OCI-M2 (cell line): ENCODE measurements around the gene UNC5C.

ENCODE experiments used
- DNase-seq: peaks from one replicate; lab custom pipeline; 2025; ENCODE audit not compliant: unreplicated experiment; lab: John Stamatoyannopoulos, UW

The UNC5C gene

DNA sequence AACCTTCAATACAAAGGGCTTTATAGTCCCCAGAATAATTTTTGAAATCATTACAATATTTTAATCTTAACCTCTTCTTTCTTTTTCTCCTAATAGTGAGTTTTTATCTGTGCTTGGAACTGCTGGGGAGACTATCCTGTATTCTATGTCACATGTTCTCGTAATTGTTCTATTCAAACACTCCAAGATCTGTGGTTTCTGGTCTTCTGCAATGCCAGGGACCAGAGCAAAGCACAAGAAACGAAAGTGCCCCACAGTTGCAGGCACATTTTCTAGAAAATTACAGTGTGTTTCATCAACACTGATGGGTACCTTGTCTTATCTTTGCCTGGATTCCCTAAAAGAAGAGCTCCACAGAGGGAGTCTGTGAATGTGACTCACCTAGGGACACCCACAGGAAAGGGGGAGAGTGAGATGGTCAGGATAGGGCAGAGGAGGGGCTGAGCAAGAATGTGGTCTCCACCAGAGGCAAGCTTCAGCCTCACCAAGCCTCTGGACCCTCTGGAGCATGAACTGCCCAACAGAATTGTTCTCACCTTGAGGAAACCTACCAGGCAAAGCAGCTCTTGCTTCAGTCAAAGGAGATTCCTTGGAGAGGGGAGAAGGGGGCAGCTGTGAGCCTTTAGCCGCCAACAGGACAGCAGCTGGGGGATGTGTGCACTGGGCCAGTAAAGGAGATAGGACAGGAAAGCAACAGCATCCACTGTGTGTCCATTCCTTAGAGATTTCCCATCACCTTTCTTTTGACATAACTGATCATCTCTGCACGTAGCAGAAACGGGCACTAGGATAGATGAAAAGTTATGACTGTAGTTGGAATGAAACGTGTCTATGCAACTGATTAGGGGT lies 25.9 kb downstream of the UNC5C start:
- DNase-seq: no peak

DNA sequence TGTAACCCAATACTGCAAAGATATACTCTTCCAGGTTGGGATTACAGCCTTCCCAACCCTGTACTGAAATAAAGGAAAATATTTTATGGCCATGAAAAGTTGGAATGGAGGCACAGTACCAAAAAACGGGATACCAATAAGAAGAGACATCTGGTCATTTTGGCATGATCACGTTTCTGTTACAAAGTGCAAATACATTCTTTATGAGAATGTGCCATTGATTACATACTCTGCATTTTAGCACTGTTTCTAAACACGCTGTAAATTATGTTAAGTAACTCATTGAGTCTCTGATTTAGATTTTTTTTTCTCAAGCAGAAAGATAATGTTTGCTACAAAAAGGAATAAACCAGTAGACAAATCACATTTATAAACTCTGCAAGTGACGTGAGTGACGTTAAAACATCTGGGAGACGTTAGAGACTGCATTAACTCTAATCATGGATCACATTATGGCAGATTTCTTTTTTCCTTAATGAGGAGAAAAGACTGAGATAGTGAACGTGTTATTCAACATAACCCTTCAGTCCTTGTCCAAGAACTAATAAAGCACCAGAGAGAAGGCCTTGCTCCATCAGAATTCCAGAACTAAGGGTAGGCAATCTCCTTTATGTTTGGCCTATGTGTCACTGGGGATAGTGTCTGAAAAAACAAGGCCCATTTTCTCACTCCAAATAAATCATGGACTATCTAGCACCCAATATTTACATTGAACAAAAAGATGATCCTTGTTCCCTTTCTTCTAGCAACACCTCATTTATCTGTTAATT lies 31.0 kb downstream of the UNC5C start:
- no peak for DNase-seq

DNA sequence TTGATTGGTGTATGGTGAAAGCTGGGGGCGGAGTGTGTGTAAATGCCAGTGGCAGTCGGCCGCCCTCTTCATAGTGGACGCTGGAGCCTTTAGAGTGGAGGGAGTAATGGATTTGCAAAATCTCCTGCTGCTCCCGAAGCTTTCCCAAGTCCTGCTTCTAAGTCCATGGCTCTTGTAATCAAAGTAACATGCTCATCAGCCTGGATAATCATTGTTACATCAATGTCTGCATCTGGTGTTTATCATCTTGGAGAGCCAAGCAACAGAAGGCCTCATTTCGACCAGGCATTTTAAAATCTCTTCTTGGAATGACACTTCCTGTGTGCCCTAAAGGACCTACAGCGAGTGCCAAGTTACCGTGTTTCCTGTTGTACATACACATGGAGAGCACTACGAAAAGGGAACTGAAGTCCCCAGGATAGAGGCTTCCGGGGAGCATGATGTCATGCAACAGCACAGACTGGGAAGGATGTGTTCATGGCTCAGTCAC lies 32.2 kb downstream of the UNC5C start:
- no peak for DNase-seq

DNA sequence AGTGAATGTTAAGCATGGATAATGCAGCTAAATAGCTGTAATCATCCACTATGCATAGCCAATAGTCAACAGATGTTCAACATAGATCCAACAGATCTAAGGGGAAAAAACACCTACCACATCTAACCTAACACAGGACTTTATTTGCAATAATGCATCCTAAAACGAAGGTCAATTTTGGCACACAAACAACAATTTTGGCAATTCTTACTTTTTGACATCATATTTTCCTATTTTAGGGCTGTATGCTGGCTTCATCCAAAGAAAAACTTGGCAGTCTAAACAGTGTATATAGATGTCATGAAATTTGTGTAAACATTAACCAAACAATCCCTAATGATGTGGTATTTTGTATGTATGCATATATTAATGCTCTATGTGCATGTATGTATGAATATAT lies 33.2 kb downstream of the UNC5C start:
- DNase-seq: no peak

DNA sequence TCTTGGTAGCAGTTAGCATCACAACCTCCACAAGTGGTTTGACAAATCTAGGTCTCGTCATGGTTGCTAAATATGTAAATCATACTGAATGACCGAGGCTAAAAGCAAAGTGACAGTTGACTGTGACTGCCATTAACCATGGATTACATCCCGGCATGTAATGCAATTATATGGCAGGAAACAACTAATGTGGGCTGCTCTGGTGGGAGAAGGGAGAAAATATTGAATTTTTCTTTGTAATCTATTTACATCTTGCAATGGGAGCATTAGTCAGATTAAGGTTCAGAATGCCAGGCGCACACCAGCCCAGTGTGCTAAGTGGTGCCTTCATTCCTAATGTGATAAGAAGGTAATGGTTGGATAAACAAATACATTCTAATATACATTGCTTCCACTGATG lies 35.8 kb downstream of the UNC5C start:
- DNase-seq: no peak

DNA sequence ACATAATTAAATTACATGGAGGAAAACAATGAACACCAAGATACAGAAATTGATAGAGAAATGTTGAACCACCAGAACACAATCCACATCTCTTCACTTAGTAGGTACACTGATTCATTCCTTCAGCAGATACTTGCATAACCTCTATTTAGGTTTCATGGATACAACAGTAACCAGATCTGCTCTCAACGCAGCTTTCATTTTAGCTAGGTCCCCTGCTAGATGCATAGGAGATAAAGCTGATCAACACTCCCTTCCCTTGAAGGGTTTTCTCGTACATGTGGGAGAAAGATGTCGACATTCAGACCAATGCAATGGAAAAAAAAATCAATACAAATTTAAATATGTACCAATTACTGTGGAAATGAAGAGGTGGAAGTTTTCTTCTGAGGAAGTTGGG lies 37.3 kb downstream of the UNC5C start:
- DNase-seq: no peak

DNA sequence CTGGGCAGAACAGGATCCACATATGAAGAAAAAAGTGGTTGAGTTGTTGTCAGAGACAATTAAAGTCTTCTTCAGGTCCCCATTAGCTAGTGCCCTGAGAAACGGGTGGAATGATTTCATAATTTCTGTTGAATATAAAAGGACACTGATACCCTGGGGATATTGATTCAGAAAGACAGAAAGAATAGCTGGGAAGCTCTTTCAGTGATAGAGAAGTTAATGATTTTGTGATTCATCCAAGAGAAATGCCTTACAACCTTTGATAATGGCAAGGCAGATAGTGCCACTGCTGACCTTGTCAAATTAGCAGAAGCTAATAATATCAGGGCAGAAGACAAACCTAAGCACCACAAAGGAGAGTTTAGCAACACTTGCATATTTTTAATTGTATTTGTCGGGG lies 37.9 kb downstream of the UNC5C start:
- no peak for DNase-seq

DNA sequence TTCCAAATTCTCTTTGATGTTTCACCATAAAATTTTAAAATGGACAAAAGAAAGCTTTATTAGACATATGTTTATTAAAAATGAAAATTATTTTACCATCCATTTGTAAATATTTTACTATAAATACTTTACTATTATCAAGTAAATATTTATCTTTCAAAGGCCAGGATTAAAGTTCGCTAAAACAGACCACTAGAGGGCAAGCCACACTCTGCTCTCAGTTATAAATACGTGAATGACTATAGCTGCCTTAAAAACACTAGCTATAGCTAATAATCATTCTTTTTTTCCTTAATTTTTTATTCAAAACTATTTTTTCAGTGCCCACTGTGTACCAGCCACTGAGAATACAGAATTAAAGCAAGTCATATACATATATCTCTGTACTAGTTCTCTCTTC lies 38.6 kb downstream of the UNC5C start:
- no peak for DNase-seq

DNA sequence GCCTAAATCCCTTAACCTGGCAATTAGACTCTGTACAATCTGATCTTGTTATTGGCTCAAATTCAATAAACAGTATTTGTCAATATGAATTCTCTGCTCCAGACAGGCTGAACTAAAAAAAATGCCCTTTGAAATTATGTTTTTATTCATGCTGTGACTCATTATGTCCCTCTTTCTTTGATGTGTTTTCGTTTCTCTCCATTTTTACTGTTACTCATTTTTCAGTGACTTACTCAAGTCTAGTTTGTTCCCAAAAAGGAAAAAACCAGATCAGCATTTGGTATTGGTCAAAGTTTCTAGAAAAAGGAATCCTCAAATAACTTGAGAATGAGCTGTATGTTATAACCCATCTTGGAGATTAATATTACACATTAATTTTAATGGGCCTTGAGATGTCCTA lies 40.4 kb downstream of the UNC5C start:
- no peak for DNase-seq

DNA sequence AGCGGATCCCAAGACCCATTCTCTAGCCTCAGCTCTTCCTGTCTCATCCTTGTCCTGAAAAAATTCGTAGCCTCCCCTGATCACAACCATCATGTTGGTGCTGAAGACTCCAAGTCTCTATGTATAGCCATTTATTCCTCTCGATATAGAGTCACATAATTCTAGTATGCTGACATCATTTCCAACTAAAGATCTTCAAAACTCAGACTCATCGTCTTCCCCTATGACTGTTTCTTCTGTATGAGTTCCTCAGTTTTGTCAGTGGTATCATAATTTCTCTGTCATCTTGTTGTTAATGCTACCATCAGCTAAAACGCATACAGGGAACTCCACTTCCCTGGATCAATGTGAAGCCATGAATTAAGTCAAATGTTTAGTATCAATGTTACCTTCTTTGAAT lies 41.2 kb downstream of the UNC5C start:
- DNase-seq: no peak

DNA sequence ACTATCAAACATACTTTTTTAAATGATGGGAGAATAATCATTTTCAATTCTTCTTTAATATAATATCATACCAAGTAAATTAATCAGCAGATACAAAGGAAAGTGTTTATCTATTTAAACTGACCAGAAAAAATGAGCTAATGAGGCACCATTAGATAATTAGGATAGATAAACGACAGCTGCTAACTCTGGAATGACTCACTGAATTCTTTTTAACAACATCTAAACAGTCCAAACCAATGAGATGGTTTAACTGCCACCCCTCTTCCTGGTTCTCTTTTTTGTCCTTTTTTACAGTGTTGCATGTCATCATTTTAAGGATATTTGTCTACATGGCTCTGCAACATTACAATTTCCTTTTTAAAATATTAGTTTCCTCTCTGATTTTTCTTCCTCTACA lies 41.6 kb downstream of the UNC5C start:
- no peak for DNase-seq

DNA sequence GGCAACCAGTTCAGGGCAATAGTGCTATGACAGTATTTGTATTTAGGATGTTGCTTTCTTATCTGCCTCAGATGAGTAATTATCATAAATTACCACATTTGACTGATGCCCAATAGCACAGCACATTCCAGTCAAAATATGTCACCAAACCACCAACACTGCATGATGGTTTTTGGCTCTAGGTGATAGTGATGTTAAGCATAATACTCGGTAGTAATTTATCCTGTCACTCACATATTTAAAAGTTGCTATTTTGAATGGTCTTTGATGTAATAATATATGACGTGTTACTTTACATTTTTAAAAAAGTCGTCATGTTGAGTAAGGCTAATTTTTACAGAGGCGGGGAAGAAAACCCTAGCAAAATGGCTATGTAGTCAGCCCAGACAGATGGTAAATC lies 42.5 kb downstream of the UNC5C start:
- DNase-seq: no peak

DNA sequence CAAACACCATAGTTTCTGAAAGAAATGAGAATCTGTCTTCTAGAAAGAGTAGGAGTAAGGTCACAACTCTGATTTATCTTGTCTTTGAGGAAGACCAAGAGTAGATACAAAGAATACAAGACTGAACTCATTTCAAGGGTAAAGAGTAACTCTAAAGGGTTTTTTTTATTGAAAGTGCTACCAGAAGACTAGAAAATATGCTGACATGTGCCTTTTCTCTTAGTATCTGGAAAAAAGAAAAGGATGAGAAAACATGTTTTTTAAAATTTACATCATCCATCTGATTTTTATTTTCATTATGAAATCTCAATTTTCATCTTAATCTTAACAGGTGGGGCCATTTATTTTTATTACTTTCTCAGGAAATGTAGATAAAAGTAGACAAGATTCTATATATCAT lies 43.0 kb downstream of the UNC5C start:
- no peak for DNase-seq

DNA sequence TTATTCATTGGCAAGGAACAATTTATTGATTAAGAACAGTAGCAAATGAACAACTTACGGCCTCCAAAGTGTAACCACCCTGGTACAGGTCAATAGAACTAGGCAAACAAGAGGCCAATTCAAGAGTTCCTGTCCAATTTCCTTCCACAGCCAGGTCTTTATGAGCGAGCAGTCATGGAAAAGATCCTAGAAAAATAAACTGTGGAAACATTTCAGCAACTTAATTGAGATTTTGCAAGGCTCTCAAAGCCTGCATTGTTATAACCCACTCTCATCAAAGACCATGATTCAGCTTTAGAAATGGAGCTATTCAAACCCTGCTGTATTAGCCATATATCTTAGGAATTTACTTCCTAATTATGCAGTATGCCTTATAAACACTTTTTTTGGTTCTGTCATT lies 43.6 kb downstream of the UNC5C start:
- DNase-seq: no peak

DNA sequence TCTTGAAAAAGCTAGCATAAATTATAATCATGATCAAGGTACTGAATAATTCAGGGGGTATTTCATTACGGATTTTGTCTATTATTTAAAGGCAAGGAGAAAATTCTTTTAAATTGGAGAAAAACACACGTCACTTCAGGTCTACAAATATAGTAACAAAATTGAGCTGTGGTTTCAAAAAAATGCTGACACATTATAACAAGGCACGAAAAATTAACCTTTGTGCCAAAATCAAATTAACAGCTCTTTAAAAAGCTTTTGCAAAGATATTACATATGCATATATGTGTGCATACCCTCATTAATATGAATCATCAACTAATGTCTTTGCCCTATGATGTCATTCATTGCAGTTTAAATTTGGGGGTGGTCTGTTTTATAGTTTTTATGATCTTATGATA lies 44.3 kb downstream of the UNC5C start:
- DNase-seq: no peak

DNA sequence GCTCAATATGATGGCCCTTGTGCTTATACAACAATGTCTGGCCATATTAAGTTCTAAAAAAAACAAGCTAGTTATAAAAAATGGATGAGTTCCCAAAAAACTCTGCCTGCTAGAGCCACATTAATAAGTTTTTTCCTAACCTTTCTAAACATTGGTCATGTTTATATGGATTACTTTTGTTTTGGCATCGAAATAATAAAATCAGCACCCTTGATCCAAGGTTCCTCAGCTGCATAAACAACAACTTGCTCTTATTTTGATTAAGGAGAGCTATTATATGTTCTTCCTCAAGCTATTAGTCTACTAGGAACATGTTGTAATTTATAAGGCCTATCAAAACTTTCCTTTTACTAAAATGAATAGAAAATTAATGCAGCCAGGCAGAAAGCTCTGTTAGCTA lies 48.4 kb downstream of the UNC5C start:
- DNase-seq: no peak

DNA sequence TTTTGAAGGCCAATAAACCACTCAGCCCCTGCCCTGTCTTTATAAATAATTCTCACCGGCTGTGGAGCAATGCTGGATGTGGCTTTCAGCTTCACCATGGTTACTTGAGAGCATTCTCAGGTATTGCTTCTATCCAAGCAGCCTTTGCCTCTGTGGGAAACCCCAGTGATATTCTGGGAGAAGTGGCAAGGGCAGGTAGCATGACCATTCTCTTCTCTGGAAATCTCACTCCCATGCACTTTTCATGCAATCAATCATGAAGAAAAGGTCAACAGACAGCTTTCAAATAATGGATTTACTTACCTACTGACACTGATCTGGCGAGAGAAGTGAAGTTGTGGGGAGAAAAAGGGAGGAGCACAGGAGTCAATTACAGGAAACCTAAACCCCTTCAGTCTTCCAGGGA lies 49.5 kb downstream of the UNC5C start:
- no peak for DNase-seq

DNA sequence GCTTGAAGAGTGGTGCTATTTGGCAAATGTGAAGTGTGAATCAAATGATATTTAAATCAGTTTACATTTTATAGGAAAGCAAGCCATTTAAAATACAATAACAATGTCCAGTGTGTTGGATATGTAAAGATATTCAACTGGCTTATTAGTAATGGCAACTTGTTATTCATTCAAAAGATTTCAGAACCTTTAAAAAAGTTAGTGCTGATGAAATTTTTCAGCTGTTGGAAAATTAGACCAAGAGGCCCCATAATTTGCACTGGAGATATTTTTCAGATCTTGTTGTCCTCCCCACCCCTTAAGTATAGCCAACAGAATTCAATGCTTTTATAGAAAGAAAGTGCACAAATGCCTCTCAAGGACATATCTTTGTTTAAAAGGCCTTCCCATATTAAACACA lies 54.6 kb downstream of the UNC5C start:
- no peak for DNase-seq

DNA sequence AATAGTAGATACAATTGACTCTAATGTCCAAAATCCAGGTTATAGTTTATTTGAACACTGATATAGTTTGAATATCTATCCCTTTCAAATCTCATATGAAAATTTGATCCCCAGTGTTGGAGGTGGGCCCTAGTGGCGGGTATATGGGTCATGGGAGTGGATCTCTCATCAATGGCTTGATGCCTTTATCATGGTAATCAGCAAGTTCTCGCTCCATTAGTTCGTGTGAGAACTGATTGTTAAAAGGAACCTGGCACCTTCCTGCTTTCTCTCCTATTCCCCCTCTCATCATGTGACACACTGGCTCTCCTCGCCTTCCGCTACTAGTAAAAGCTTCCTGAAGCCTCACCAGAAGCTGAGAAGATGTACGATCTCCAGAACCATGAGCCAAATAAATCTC lies 70.1 kb downstream of the UNC5C start:
- no peak for DNase-seq

DNA sequence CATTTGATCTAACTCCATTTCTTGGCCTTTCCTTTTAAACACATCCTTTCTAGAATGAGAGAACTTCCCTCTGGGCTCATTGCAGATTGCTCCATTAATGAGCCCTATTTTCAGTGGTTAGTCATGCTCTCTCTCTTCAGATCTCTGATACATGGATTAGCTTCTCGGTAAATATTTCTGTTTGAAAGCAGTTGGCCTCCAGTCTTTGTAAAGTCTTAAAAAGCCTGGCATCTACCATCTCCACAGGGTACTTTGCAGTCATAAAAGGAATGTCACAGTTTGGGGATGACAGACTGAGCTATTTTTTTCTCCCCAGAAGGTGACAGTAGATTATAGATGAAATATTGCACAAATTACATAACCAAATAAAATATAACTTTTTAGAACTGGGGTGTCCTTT lies 72.7 kb downstream of the UNC5C start:
- no peak for DNase-seq

DNA sequence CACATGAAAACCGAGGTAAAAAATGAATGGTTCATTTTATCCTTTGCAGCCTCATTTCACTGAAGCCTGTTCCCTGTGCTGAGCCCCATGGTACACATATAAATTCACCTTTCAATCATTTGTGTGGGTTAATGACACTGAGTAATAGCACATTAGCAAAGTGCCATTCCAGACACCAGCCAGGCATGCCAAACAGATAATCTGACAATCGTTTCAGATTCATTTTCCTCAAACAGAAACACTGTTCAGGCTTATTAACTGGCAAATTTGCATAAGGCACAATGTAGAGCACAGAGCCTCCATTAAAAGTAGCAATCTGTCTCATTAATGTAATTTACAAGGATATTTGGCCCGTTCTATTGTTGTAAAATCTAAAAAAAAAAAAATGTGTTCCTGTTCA lies 76.2 kb downstream of the UNC5C start:
- no peak for DNase-seq

DNA sequence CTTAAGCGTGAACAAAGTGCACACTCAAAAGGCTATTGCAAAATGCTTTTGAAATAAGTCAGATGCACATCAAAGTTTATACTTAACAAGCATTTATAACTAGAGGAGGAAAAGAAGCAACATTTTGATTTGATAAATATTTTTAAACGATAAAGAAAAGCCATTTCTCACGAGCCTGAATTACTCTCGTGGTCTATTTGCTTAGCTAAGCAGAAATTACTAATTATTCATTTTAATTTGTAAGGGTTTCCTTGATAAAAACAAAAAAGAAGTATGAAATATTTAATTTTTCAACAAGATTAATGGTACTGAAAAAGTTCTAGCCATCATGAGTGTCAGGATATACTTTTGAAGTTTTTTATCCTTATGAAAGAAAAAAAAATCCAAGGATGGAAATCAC lies 78.2 kb downstream of the UNC5C start:
- no peak for DNase-seq
